DND-41 (cell line): ENCODE measurements around the gene IGF2BP2.
"Not testable (repeated sequence)": the region's sequence is repeated elsewhere in the genome, so short reads cannot be mapped to it uniquely, and the experiment has no call there.

Experiments
- ATAC-seq: fragments of 200-7000 bp; cut with Tn5 transposase; 3 replicates; pipeline ENCODE4 v1.9.1; 2021; ENCODE audit warnings: low read depth; ENCODE audit not compliant: insufficient read depth
- DNase-seq: peaks from one replicate; pipeline ENCODE4 v3.0.0-alpha.2; 2020
- H2AFZ ChIP-seq: 2 replicates; pipeline ENCODE4 v1.6.0; 2012; ENCODE audit warnings: low read depth, low read length
- H3K27ac ChIP-seq: 2 replicates; pipeline ENCODE4 v1.5.1; 2012; ENCODE audit warnings: low read length, inconsistent platforms
- H3K27me3 ChIP-seq: fragments of 200-600 bp; sonication (generic); 2 replicates; pipeline ENCODE4 v1.6.0; 2012; ENCODE audit warnings: low read length, mild to moderate bottlenecking, inconsistent platforms; ENCODE audit not compliant: insufficient read depth, poor library complexity
- H3K36me3 ChIP-seq: 2 replicates; pipeline ENCODE4 v1.5.1; 2012; ENCODE audit warnings: low read length, inconsistent platforms; ENCODE audit not compliant: insufficient read depth
- H3K4me1 ChIP-seq: 2 replicates; pipeline ENCODE4 v1.5.1; 2012; ENCODE audit warnings: mild to moderate bottlenecking, low read length; ENCODE audit not compliant: insufficient read depth
- H3K4me2 ChIP-seq: 2 replicates; pipeline ENCODE4 v1.6.0; 2012; ENCODE audit warnings: mild to moderate bottlenecking, moderate library complexity, low read length, inconsistent platforms; ENCODE audit not compliant: insufficient read depth
- H3K4me3 ChIP-seq, 2 experiments: fragments of 200-600 bp in 1 of 2; shearing (Covaris generic) in 1 of 2; 2 replicates each; pipeline ENCODE4 v1.5.1; 2012 to 2016; ENCODE audit warnings: inconsistent platforms in 2 of 2, low read length in 2 of 2, mild to moderate bottlenecking in 2 of 2, low read depth in 1 of 2, moderate library complexity in 1 of 2
- H3K79me2 ChIP-seq: 2 replicates; pipeline ENCODE4 v1.6.0; 2012; ENCODE audit warnings: low read length, inconsistent platforms; ENCODE audit not compliant: insufficient read depth
- H3K9ac ChIP-seq: 2 replicates; pipeline ENCODE4 v1.6.0; 2012; ENCODE audit warnings: low read depth, mild to moderate bottlenecking, inconsistent platforms, low read length, moderate library complexity
- H3K9me3 ChIP-seq: 2 replicates; pipeline ENCODE4 v1.5.1; 2012; ENCODE audit warnings: low read length, moderate library complexity, mild to moderate bottlenecking, inconsistent platforms; ENCODE audit not compliant: insufficient read depth, severe bottlenecking
- H4K20me1 ChIP-seq: 2 replicates; pipeline ENCODE4 v1.6.0; 2012; ENCODE audit warnings: low read length; ENCODE audit not compliant: insufficient read depth
- CTCF ChIP-seq: IDR thresholded peaks from 2 replicates; pipeline ENCODE4 v1.5.1; 2012; ENCODE audit warnings: borderline replicate concordance, low read length, moderate library complexity, mild to moderate bottlenecking; ENCODE audit not compliant: poor library complexity, severe bottlenecking; ENCODE audit errors: extremely low read depth
- EZH2 ChIP-seq: IDR thresholded peaks from 3 replicates; pipeline ENCODE4 v1.6.1; 2012; ENCODE audit warnings: borderline replicate concordance, low read depth, mild to moderate bottlenecking, moderate library complexity, low read length, inconsistent platforms; ENCODE audit not compliant: severe bottlenecking

Gene IGF2BP2

GRCh38 chr3:185702262-185703225 lies 122.3 kb downstream of the IGF2BP2 start:
- DNase-seq (no peak), ATAC-seq (no peak)
- TF ChIP-seq EZH2 = no peak
- no peak for TF ChIP-seq CTCF
- H3K27me3 ChIP-seq = peaks cover 22% of the 10 kb centered on the region
- no peak overlapping the region for H3K4me2 ChIP-seq
- no peak overlapping the region for H3K4me3 ChIP-seq
- no peaks in the 10 kb centered on the region for H4K20me1 ChIP-seq
- H3K9me3 ChIP-seq = no peaks in the 10 kb centered on the region
- no peak overlapping the region for H2AFZ ChIP-seq
- no peaks in the 10 kb centered on the region for H3K79me2 ChIP-seq
- H3K4me1 ChIP-seq = no peaks in the 10 kb centered on the region
- no peak overlapping the region for H3K9ac ChIP-seq
- no peak overlapping the region for H3K27ac ChIP-seq
- no peaks in the 10 kb centered on the region for H3K36me3 ChIP-seq

DNA sequence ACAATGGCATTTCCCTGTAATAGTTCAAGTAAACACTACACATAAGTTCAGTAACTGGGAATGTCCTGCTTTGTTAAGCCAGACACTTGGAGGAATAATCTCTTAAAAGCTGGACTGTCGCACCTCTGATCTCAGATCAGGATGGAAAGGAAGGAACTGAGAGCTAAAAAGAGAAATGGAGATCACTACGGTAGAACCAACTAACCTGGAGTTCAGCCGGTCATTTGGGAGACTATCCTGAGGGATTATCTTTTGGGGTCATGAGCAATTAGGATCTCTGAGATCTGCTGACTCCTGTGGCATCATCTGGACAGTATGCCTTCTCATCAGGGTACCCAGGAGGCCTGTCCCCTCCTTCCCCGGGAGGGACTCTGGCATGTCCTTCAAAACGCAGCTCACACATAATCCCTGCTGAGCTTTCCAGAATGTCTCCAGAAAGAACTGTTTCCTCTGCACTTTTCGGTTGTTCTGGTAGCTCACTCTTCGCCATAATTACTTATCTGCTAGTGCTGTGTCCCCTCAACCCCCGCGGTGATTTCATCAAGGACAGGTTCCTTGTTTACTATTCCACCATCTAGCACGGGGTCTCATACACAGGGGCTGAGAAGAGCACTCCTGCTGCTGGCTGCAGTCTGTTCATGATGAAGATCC lies 123.1 kb downstream of the IGF2BP2 start:
- H3K4me1 ChIP-seq = no peaks in the 10 kb centered on the region
- no peak overlapping the region for H3K4me2 ChIP-seq
- H3K27me3 ChIP-seq = peaks cover 22% of the 10 kb centered on the region
- H3K27ac ChIP-seq = no peak overlapping the region
- no peak overlapping the region for H3K4me3 ChIP-seq
- no peaks in the 10 kb centered on the region for H3K79me2 ChIP-seq
- TF ChIP-seq EZH2 (no peak), CTCF (no peak)
- DNase-seq (no peak), ATAC-seq (no peak)
- H3K9me3 ChIP-seq = no peaks in the 10 kb centered on the region
- no peaks in the 10 kb centered on the region for H4K20me1 ChIP-seq
- no peak overlapping the region for H3K9ac ChIP-seq
- no peaks in the 10 kb centered on the region for H3K36me3 ChIP-seq
- H2AFZ ChIP-seq = no peak overlapping the region

GRCh38 chr3:185699927-185700326 lies 124.9 kb downstream of the IGF2BP2 start:
- no peak overlapping the region for H3K4me3 ChIP-seq
- no peak for DNase-seq
- no peak overlapping the region for H3K4me2 ChIP-seq
- TF ChIP-seq CTCF = no peak
- TF ChIP-seq EZH2 = no peak
- peaks cover 26% of the 10 kb centered on the region for H3K27me3 ChIP-seq
- no peaks in the 10 kb centered on the region for H3K36me3 ChIP-seq
- H4K20me1 ChIP-seq = no peaks in the 10 kb centered on the region
- no peaks in the 10 kb centered on the region for H3K79me2 ChIP-seq
- H2AFZ ChIP-seq = no peak overlapping the region
- no peak overlapping the region for H3K9ac ChIP-seq
- H3K4me1 ChIP-seq = no peaks in the 10 kb centered on the region
- ATAC-seq = no peak
- H3K27ac ChIP-seq = no peak overlapping the region
- no peaks in the 10 kb centered on the region for H3K9me3 ChIP-seq

GRCh38 chr3:185697228-185697627 lies 127.6 kb downstream of the IGF2BP2 start:
- not testable (repeated sequence) for H3K4me3 ChIP-seq, H3K4me2 ChIP-seq, H3K9ac ChIP-seq, H3K4me1 ChIP-seq, H3K79me2 ChIP-seq, H3K36me3 ChIP-seq, H3K27ac ChIP-seq, H2AFZ ChIP-seq, H3K9me3 ChIP-seq, H4K20me1 ChIP-seq, DNase-seq, ATAC-seq
- peaks cover 24% of the 10 kb centered on the region for H3K27me3 ChIP-seq
